H1 (cell line): ENCODE data around the gene ZFP69. TPM values are rescaled to one million over a fixed set of nuclear protein-coding genes. Genes with fewer than 3 reads are reported as not detected.

Experiments
- ASH2L ChIP-seq: fragments of 200-600, 300-600 bp; sonication (generic); IDR thresholded peaks from one replicate; pipeline ENCODE4 v1.7.1; 2017; ENCODE audit warnings: low read length
- CEBPB ChIP-seq: IDR thresholded peaks from 2 replicates; pipeline ENCODE4 v1.6.1; 2012; ENCODE audit warnings: low read depth, low read length
- CHD2 ChIP-seq: IDR thresholded peaks from 2 replicates; pipeline ENCODE4 v1.6.1; 2012; ENCODE audit warnings: low read length, improper control_type of control experiment
- CHD7 ChIP-seq: fragments of 300-600 bp; sonication (generic); IDR thresholded peaks from 2 replicates; pipeline ENCODE4 v1.7.1; 2012; ENCODE audit warnings: low read length, moderate library complexity, mild to moderate bottlenecking, inconsistent platforms; ENCODE audit not compliant: insufficient replicate concordance
- PHF8 ChIP-seq: fragments of 200-600 bp; sonication (generic); conservative IDR thresholded peaks from 2 replicates; pipeline ENCODE4 v1.7.1; 2012; ENCODE audit warnings: low read depth, mild to moderate bottlenecking, inconsistent platforms, low read length, moderate library complexity
- POLR2AphosphoS5 ChIP-seq: IDR thresholded peaks from 2 replicates; pipeline ENCODE4 v1.6.1; 2011; ENCODE audit warnings: low read depth, low read length
- RBBP5 ChIP-seq: IDR thresholded peaks from 2 replicates; pipeline ENCODE4 v1.7.1; 2012; ENCODE audit warnings: low read depth, mild to moderate bottlenecking, inconsistent platforms, low read length, moderate library complexity, borderline replicate concordance
- SP2 ChIP-seq: IDR thresholded peaks from 2 replicates; pipeline ENCODE4 v1.6.1; 2012; ENCODE audit warnings: mild to moderate bottlenecking, low read length, inconsistent platforms
- SP4 ChIP-seq: IDR thresholded peaks from 2 replicates; pipeline ENCODE4 v1.6.1; 2012; ENCODE audit warnings: low read length, inconsistent platforms
- TCF12 ChIP-seq: IDR thresholded peaks from 2 replicates; pipeline ENCODE4 v1.6.1; 2011; ENCODE audit warnings: low read depth, mild to moderate bottlenecking, low read length
- TEAD4 ChIP-seq: IDR thresholded peaks from 2 replicates; pipeline ENCODE4 v1.6.1; 2012; ENCODE audit warnings: low read depth, low read length, inconsistent platforms, mixed read lengths
- polyA plus RNA-seq, 7 experiments: library from polyadenylated mRNA; depleted of rRNA in 3 of 7; stranded (reverse) in 5 of 7; unstranded in 2 of 7; fragments of >200 nt in 5 of 7; fragments of 200-250 nt in 2 of 7; gene quantifications; 1 replicate in 5 of 7; 2 replicates in 1 of 7; 4 replicates in 1 of 7; pipeline versions ENCODE4 v1.2.1 to v1.2.3, GENCODE V29; 2011 to 2013; ENCODE audit warnings: missing spikeins in 2 of 7, mixed read lengths in 2 of 7
- total RNA-seq: library from RNA; stranded (reverse); fragmentation: NEBNext Ultra II Directional; extraction: Animal tissue kit (Norgen Biotek cat#: 25700); gene quantifications from 2 replicates; pipeline ENCODE4 v1.2.1, GENCODE V29; 2021

The ZFP69 gene
- total and polyA plus RNA-seq, 2 of the 8 experiments (the other 6 are each of a cell fraction or from before 2014, with no cell fraction given) = 1.0 to 4.3 TPM

GRCh38 chr1:40479156-40479555 lies 2.1 kb downstream of the ZFP69 start (continued):
- TF ChIP-seq POLR2AphosphoS5 = no peak
- TF ChIP-seq TCF12 = no peak
- no peak for TF ChIP-seq CHD2
- no peak for TF ChIP-seq CHD7
- TF ChIP-seq SP2 = no peak
- TF ChIP-seq ASH2L = no peak
- TF ChIP-seq TEAD4 = no peak
- TF ChIP-seq SP4 = no peak
- TF ChIP-seq PHF8 = no peak
- TF ChIP-seq CEBPB = no peak
- no peak for TF ChIP-seq RBBP5
